NCI-H1436 (cell line): ENCODE results near the gene CREB3L2.

Experiments
- DNase-seq: peaks from one replicate; lab custom pipeline; 2025; lab: John Stamatoyannopoulos, UW

Gene CREB3L2

DNA sequence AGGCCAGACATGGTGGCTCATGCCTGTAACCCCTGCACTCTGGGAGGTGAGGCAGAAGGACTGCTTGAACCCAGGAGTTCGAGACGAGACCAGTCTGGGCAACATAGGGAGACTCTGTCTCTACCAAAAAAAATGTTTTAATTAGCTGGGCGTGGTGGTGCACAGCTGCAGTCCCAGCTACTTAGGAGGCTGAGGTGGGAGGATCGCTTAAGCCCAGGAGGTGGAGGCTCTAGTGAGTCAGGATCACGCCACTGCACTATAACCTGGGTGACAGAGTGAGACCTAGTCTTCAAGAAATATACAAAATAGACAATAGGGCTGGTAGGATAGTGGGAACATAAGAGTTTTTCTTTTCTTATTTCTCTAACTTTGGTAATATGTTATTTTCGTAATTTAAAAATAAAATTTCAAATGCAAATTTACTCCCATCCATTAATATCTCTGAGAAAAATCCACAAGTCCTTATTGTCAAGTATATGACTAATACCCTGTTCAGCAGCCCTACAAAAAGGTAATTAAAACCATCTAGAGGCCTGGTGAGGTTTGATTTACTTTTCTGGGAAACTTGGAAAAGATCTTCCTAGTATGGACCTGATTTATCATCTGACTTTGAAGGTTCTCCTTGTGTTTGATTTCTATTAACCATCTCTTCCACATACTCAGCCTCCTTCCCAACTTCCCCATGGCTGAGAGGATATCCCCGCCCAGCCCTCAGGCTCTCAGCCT lies 50.0 kb downstream of the CREB3L2 start:
- no peak for DNase-seq

DNA sequence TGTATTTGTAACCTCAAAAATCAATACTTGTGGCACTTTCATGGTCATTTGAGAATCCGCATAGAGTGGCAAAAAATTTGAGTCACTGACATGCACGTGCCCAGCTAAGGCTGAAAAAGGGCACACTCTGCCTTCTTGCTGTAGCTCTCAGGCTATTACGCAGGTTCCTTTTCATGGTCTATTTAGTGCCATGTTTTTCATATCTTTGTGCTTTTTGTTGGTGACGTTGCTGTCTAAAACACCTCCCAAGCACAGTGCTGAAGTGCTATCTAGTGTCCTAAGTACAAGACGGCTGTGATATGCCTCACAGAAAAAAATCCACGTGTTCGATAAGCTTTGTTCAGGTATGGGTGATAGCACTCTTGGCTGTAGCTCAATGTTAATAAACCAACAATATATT lies 50.9 kb downstream of the CREB3L2 start:
- DNase-seq: no peak

DNA sequence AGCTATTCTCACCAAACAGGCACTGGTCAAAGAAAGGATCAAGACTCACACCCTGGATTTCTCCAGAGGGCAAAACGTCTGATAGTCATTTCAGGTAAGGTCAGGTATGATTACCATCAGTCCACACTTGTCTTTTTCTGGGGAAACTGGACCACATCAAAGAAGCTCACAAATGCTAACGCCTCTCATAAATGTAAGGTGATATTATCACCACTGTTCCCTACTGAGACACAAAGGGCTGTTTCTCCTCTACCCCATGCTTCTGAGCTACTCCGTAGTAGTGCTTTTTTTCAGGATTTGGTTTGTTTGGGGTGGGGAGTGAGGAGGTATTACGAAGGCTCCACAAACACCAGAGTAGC lies 51.6 kb downstream of the CREB3L2 start:
- DNase-seq: no peak

DNA sequence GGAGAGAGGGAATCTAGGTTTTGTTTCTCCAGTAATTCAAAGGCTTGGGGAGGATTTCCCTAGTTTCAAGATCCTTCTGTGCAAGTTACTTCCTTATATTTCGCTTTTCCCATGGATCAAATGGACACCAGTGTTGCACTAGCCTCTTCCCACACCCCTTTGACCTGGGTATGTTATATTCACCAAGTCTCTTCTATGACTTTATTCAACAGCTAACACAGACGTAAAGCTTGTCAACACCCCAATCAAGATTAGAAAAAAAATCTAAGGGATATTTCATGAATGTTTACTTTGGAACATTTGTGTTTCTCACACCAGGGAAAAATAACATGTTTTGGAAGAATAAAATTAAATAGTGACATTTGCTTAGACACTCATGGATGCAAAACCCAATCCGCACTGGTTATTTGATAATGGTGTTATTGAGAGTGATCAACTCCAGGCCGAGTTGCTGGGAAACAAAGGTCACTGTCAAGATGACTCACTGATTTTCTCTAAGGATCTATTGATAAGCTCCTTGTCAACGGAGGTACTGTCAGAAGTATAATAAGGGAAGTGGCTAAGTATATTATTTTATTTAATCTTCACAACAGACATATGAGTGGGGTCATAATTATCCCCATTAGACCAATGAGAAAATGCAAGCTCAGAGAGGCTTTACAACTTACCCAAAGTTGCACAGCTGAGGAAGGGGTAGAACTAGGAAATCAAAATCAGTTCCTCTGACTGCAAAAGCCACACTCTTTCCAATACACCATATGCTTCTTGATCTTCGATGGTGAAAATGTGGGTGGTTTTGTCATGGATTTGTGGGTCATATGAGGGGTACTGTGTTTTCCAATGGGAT lies 52.2 kb downstream of the CREB3L2 start:
- DNase-seq: no peak

DNA sequence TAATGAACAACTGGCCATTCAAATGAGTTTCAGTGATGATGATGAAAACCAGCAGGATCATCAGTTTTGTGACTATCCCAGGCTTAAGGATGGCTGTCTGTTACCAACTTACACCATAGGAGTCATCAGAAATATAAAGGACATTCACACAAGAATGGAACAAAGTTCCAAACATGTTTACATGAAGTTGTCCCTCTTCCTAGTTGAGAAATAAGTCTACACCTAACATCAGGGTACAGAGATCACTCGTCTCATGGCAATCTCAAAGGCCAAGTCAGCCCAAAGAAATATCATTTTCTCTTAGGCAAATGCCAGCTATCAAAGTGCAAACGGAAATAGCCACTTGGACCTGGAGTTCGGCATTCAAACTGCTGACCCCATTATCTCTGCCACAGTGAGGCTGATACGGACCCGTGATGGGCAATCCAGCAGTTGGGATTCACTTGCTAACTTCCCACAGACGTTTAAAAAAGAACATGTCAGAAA lies 53.0 kb downstream of the CREB3L2 start:
- DNase-seq: no peak

DNA sequence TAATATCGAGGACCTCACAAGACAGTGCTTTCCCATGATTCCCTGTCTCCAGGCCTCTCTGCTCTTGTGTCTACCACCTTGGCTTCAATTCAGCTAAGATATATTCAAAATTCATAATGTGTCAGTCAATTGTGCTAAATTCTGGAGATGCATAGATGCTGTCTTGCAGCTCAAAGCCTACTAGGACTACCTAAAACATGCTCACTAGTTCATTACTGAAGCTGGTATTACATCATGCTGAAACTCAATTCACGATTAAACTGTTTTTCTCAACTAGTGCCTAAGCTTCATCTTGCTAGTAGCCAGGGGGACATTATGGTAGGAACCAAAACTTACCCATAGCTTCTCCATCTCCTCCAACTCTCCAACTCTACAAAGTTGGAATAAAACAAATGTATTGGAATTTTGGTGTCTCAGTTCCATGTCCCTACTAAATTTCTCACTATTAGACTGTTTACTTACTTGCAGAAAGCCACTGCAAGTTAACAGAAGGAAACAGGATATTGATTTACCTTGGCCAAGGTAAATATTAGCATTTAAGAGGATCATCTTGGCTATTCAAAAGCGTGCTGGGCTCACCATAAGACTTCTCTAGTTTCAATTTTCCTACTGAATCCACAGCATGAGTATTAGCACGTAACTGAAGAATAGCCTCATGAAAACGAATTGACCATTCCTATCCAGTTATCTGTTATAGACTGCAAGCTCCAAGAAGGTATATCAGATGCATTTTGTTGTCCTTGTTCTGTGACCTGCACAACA lies 53.6 kb downstream of the CREB3L2 start:
- DNase-seq: no peak

DNA sequence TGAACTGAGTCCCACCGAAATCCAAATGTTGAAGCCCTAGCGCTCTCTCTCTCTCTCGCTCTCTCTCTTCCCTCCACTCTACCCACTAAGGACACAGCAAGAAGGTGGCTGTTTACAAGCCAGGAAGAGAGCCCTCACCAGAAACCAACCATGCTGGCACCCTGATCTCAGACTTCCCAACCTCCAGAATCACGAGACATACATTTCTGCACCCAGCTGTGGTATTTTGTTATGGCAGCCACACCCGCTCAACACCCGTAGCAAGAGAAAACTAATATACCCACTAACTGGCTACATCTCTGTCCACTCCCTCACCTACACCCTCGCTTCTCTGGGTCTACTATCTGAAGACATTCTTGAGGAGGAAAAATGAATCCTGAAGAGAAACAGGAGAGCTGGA lies 54.8 kb downstream of the CREB3L2 start:
- no peak for DNase-seq

DNA sequence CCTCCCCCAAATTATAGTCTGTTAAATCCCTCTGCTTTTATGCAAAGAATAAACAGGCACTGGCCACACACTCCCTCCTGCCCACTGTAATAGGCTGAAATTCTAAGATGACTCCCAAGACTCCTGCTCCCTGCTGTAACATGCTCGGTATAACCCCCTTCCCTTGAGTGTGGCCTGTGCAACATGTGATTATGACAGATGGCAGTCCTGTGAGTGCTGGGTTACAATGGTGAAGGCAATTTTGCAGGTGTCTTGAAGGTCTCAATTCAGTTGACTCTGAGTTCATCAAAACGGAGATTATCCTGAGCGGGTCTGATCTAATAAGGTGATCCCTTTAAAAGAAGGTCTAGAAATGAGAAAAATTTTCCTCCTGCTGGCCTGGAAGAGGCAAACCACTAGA lies 55.9 kb downstream of the CREB3L2 start:
- peak; percentile 8 for DNase-seq

DNA sequence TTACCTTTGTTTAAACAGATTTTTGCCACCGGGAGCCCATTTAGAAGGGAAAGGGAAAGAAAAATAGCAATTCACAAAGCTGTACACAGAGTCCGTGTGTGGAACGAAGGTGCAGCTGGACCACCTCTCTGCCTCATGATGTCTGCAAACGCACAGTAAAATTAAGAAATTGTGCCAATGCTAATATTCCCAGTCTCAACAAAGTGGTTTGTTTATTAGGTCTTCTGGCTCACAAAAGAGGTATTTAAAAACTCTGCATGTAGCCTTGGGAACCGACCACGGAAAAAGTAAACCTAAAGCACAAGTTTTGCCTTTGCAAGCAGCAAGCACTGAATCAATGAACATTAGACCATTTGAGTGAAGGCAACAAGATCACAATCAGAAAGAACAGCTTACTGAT lies 57.7 kb downstream of the CREB3L2 start:
- no peak for DNase-seq

DNA sequence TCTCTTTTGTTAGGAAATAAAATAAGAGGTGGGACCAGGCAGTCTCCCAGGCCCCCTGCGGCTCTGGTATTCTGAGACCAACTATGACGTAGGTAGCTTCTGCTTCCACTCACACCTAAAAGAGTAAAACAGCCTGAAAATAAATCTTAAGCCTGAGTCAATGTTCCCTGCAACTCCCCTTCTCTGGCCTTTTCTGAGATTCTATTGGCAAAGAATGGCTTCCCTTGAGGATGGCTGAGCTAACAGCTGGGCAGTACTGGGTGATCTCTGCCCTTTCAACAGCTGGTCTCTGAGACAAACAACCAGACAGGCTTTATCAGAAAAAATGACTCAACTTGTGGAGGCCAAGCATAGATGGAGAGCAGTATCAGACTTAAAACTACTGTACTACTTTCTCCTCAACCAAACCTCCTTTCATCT lies 58.7 kb downstream of the CREB3L2 start:
- no peak for DNase-seq

DNA sequence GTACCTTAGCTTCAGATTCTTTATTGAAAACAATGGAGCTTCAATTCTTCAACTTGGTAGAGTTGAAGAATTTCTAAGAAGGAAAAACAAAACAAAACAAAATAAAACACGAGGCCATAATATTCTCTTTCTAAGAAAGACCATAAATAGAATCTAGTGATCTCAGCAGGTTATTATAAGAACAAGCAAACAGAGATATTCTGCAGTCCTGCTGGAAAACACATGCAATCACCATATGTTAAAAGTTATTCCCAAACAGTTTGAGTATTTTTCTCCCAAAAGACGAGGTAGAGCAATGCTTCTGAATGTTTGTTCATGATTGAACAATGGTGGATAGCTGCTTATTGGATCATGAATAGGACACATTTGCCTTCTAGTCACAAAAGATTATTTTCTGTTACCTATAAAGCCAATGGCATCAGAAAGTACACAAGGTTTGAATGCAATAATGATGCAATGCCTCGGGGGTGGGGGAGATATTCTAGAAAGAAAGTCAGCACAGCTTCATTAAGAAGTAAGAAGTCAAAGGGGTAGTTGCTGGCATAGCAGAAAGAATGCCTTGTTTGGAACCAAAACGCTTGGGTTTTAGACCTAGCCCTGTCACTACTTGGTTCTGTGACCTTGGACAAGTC lies 59.3 kb downstream of the CREB3L2 start:
- DNase-seq: no peak

DNA sequence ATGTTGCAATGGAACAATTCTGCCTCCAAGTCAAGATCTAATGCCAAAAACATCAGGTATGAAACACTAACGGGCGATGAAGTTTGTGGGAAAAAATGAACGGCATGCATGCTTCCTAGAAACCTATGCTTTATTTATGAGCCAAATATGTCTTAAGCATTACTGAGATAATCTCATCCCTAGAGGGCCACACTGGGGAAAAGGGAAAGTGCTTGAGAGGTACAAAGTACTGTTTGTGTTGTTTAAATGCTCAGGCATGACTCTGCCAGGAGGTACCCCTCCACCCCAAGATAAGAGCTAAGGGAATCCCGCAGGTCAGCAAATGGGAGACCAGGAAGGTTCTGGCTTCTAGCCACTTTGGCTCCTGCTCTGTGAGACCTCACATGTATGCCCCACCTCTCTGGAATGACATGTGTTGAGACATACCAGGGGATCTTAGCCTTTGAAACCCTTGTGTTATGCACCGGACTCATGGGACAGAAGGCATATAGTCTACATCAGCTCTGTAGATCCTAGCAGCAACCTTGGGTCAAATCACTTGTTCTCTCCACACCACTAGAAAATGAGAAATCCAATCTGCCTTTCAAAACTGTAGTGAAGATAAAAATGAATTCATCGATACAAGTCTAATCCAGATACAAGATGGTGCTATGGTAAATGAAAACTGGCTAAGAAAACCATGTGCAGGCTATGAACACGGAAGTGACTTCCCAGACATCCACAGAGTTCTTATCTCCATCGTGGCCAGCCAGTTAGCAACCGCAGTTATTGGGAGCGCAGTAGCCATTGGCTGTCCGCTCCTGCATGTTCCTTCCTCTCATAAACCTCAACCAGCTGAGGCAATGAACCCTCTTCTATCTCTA lies 61.0 kb downstream of the CREB3L2 start:
- no peak for DNase-seq

DNA sequence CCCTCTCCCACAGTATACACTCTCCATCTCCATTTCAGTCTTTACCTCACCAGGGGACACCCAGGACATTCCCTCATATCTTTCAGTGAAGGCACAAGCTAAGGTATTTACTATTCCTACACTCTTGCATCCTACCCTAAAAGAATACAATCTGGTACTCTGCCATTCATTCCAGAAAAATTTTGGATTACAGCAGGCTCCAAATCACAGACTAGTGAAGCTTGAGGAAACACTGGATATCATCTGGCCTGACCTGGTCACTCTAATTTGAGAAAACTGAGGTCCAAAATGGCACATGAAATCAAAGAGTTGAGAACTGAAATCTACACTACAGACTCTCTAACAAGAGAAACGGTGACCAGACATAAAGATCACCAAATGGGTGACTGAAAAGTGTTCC lies 61.7 kb downstream of the CREB3L2 start:
- no peak for DNase-seq

DNA sequence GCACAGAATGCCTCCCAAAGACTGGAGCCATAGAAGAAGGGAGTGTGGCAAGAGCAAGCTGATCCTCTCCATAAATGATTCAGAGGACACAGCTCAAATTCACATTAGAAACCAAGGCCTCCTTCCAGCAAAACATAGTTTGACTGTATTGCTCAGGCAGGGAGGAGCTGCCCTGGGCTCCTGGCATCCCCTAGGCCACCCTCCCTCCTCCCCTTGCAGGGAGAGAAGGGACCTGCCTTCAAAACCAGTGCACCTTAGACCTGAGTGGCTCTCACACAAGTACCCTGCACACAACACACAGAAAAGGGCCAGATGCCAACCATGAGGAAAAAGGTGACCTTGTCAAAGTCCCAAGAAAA lies 64.7 kb downstream of the CREB3L2 start:
- no peak for DNase-seq

DNA sequence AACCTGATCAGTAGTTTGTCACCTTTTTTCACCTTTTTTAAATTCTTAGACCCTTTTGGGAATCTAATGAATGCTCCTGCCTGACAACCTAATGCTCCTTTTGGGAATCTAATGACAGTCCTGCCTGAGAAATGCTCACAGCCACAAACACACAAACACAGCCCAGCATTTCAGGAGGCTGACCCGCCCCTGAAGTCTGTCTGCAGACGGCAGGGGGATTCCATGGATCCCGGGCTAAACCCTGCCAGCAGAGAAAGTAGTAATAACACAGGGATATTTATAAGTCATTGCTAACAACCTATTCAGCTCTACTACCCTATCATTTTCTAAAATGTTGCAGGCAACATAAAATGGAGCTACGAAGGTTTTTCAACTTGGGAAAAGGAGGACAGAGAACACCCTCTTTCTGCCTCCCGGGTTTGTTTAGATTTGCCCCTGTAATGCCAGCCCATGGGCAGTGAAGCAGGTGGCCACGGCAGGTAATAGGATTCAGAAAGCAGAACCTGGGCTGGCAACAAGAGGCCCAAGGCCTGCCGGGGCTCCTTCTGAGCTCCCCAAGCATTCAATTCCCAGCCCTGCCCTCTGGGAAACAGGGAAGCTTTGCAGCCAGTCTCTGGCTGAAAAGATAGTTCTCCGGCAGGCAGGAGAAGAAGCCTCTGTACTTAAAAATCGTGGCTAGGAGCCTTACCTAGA lies 65.2 kb downstream of the CREB3L2 start:
- DNase-seq: no peak

DNA sequence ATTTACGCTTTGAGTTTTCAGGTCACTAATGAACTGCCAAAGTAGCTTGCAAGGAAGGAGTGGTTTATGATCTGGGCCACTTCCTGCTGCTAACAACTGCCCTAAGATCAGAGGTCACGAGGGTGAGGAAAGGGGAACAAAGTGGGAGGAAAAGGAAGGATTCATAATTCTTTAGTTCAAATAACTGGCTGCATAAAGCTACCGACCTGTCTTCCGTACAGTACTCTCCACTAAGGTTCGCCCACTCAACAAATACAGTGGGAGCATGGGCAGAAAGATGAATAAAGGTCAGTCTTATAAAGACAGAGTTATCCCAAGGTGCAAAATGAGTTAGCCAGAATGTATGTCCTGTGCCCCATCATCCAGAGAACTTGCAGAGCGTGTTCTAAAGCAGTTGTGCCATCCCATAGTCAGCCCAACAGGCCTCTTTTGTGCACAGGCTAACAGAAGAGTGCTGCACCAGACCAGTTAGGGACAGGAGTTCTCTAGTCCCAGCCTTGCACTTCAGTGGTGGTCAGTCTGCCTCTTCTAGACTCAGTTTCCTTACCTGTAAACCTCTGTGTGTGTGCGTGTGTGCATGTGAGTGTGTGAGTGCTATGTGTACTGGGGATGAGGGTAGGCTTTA lies 65.9 kb downstream of the CREB3L2 start:
- no peak for DNase-seq

DNA sequence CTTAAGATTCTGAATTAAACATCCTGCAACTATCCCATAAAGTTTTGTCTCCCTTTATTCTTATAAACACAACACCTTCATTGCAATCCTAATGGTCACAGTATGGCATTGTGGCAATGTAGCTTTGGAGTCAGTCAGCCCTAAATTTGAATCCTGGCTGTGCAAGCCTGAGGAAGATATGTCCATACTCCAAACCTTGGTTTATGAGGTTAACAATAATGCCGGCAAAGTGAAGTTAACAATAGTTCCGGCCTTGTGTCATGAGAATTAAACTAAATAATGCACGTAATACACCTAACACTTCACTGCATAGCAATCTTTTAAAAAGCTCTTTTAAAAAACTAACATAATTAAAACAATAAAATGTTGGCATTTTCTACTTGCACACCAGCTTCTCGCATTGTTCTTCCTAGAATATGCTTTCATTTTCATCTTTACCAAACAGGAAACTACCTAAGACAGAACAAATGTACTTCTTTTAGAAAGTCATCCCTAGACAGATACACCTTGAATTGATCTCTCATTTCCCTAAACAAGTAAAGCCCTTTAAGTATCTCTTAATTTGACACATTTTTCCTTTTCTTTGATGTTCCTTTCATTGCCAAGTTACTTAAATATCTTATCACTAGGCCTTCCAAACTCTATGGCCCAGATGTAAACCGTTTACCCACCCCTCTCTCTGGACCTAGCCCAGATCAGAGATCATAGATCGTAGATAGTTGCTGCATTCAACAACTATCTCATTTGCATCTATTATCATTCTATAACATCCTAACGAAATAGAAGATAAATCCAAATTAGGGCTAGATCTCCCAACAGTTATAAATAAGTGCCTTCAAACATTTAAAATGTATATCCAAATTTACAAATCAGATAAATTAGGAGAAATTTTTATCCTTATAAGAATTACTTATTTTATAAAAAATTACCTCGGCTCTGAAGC lies 66.7 kb downstream of the CREB3L2 start:
- DNase-seq: no peak

DNA sequence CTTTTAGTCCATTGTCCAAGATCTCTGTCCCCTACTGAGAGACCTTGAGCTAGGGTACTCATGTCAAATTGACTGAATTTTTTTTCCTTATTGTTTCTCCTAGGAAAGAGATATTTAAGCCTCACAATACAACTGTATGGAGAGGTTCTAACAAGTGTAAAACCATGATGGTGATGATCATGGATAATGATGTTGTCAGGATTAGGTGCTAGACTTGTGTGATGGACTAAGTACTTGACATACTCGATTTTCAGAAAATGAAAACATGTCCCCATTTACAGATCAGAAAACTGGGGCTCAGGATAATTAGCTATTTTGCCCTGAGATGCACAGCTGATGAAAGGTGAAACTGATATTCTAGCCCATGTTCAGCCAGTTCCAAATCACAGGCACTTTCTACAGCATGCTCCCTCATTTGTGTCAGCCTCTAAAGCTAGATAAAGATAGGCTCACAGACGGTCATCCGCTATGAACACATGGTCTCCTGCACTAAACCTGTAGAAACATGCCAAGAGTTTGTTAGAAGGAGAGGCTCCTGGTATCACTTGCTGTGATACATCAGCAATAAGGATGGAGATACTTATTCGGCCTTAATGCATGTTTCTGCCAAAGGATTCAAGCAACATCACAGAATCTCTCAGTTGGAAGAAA lies 67.6 kb downstream of the CREB3L2 start:
- DNase-seq: no peak
